Smooth muscle cell (in vitro differentiated cells): Measurements from ENCODE around the gene PFKM. TPM values are rescaled to one million over a fixed set of nuclear protein-coding genes. Genes with fewer than 3 reads are reported as not detected.

Experiments
- DNase-seq: peaks from one replicate; lab custom pipeline; 2025; ENCODE audit not compliant: unreplicated experiment; lab: John Stamatoyannopoulos, UW
- H2AFZ ChIP-seq: fragments of 200-600 bp; sonication (generic); 2 replicates; pipeline ENCODE4 v1.6.0; 2016; ENCODE audit warnings: antibody characterized with exemption, low read depth, mild to moderate bottlenecking
- H3F3A ChIP-seq: fragments of 200-600 bp; sonication (generic); 2 replicates; pipeline ENCODE4 v1.6.0; 2017; ENCODE audit warnings: antibody characterized with exemption, low read depth
- H3K27ac ChIP-seq: fragments of 200-600 bp; sonication (generic); 2 replicates; pipeline ENCODE4 v1.5.1; 2016; ENCODE audit warnings: low read depth, mild to moderate bottlenecking
- H3K27me3 ChIP-seq: fragments of 200-600 bp; sonication (generic); 2 replicates; pipeline ENCODE4 v1.6.1; 2016; ENCODE audit warnings: low read depth, mild to moderate bottlenecking
- H3K36me3 ChIP-seq: fragments of 200-600 bp; sonication (generic); 2 replicates; pipeline ENCODE4 v1.5.1; 2016; ENCODE audit warnings: low read depth
- H3K4me1 ChIP-seq: fragments of 200-600 bp; sonication (generic); 2 replicates; pipeline ENCODE4 v1.5.1; 2016; ENCODE audit warnings: low read depth
- H3K4me2 ChIP-seq: fragments of 200-600 bp; sonication (generic); 2 replicates; pipeline ENCODE4 v1.6.0; 2016; ENCODE audit warnings: mild to moderate bottlenecking
- H3K4me3 ChIP-seq: fragments of 200-600 bp; sonication (generic); 2 replicates; pipeline ENCODE4 v1.5.1; 2016; ENCODE audit warnings: mild to moderate bottlenecking
- H3K79me2 ChIP-seq: fragments of 200-600 bp; sonication (generic); 2 replicates; pipeline ENCODE4 v1.6.0; 2016; ENCODE audit warnings: low read depth, mild to moderate bottlenecking
- H3K9ac ChIP-seq: fragments of 200-600 bp; sonication (generic); 2 replicates; pipeline ENCODE4 v1.6.0; 2016; ENCODE audit warnings: low read depth
- H3K9me3 ChIP-seq: fragments of 200-600 bp; sonication (generic); replicated peaks from 2 replicates; pipeline ENCODE4 v1.5.1; 2016; ENCODE audit warnings: low read depth
- H4K20me1 ChIP-seq: fragments of 200-600 bp; sonication (generic); 2 replicates; pipeline ENCODE4 v1.6.0; 2016; ENCODE audit warnings: low read depth
- CTCF ChIP-seq: fragments of 200-600 bp; sonication (generic); IDR thresholded peaks from 2 replicates; pipeline ENCODE4 v1.5.1; 2017; ENCODE audit warnings: borderline replicate concordance, mild to moderate bottlenecking, antibody characterized with exemption; ENCODE audit not compliant: insufficient read depth, poor library complexity, severe bottlenecking
- WGBS: methylation state at CpG from one replicate; pipeline ENCODE4 v1.1.7; 2016; ENCODE audit warnings: low lambda C conversion rate; 5-methylcytosine and 5-hydroxymethylcytosine counted together
- polyA plus RNA-seq: library from polyadenylated mRNA; unstranded; fragments of >200 nt; fragmentation: Nextera tagmentation; extraction: Ambion mirVana; gene quantifications from 2 replicates; pipeline ENCODE4 v1.2.1, GENCODE V29; 2016
- total RNA-seq: library from RNA; depleted of rRNA; stranded (reverse); fragments of >200 nt; gene quantifications from 2 replicates; pipeline ENCODE4 v1.2.3, GENCODE V29; 2014

PFKM gene
- total and polyA plus RNA-seq, 2 experiments from 2014 or later = 26.6 to 37.1 TPM

GRCh38 chr12:48118284-48118871 is 786 bp upstream of the PFKM start:
- 80% methylated on average over 3 of the region's 3 CpGs for WGBS
- H3K27ac ChIP-seq = no peak overlapping the region
- H4K20me1 ChIP-seq = peaks cover 14% of the 10 kb centered on the region
- H3K4me2 ChIP-seq = peak overlapping the region; percentile 90
- no peaks in the 10 kb centered on the region for H3K9me3 ChIP-seq
- peaks cover 35% of the 10 kb centered on the region for H3K4me1 ChIP-seq
- H3K4me3 ChIP-seq = peak overlapping the region; percentile 83
- H2AFZ ChIP-seq = peak overlapping the region; percentile 91
- TF ChIP-seq CTCF = no peak
- no peak overlapping the region for H3K9ac ChIP-seq
- DNase-seq = no peak
- H3K27me3 ChIP-seq = no peaks in the 10 kb centered on the region
- no peaks in the 10 kb centered on the region for H3F3A ChIP-seq
- H3K79me2 ChIP-seq = peaks cover 16% of the 10 kb centered on the region
- H3K36me3 ChIP-seq = no peaks in the 10 kb centered on the region

GRCh38 chr12:48119834-48120195 is 651 bp downstream of the PFKM start:
- H3K36me3 ChIP-seq = no peaks in the 10 kb centered on the region
- WGBS = 1% methylated on average over 5 of the region's 5 CpGs
- peaks cover 14% of the 10 kb centered on the region for H4K20me1 ChIP-seq
- H3K9ac ChIP-seq = no peak overlapping the region
- DNase-seq = no peak
- peak overlapping the region; percentile 8 for H3K27ac ChIP-seq
- H3F3A ChIP-seq = no peaks in the 10 kb centered on the region
- no peak for TF ChIP-seq CTCF
- peaks cover 16% of the 10 kb centered on the region for H3K79me2 ChIP-seq
- peak overlapping the region; percentile 91 for H2AFZ ChIP-seq
- no peaks in the 10 kb centered on the region for H3K9me3 ChIP-seq
- H3K4me3 ChIP-seq = peak overlapping the region; percentile 83
- H3K27me3 ChIP-seq = no peaks in the 10 kb centered on the region
- peaks cover 35% of the 10 kb centered on the region for H3K4me1 ChIP-seq
- H3K4me2 ChIP-seq = peak overlapping the region; percentile 90

- peaks cover 14% of the 10 kb centered on the region for H4K20me1 ChIP-seq
- no peaks in the 10 kb centered on the region for H3F3A ChIP-seq
- 95% methylated on average over 1 of the region's 1 CpG for WGBS
- H2AFZ ChIP-seq = no peak overlapping the region
- no peaks in the 10 kb centered on the region for H3K27me3 ChIP-seq
- H3K27ac ChIP-seq = no peak overlapping the region
- no peak for TF ChIP-seq CTCF
- no peak overlapping the region for H3K4me2 ChIP-seq
- H3K9ac ChIP-seq = no peak overlapping the region
- DNase-seq = no peak
- peaks cover 16% of the 10 kb centered on the region for H3K79me2 ChIP-seq
- H3K9me3 ChIP-seq = no peaks in the 10 kb centered on the region
- H3K4me3 ChIP-seq = no peak overlapping the region
- peaks cover 1% of the 10 kb centered on the region for H3K36me3 ChIP-seq
- peaks cover 35% of the 10 kb centered on the region for H3K4me1 ChIP-seq
Measured at GRCh38 chr12:48121522-48121921, 2.4 kb downstream of the PFKM start.
